DOHH2 (cell line): ENCODE measurements around the gene MAP2K2.
A peak's percentile ranks its signal among the peaks of the same experiment; 100 is the strongest.

ENCODE experiments used
- H3F3A ChIP-seq: fragments of 200-600 bp; sonication (generic), shearing (Covaris generic); 2 replicates; pipeline ENCODE4 v1.6.0; 2016; ENCODE audit warnings: antibody characterized with exemption, mild to moderate bottlenecking; ENCODE audit not compliant: control insufficient read depth, insufficient read depth
- H3K27ac ChIP-seq: fragments of 200-600 bp; sonication (generic); 2 replicates; pipeline ENCODE4 v1.5.1; 2014; ENCODE audit warnings: low read depth, mild to moderate bottlenecking, low read length, moderate library complexity
- H3K27me3 ChIP-seq: fragments of 200-600 bp; sonication (generic); 2 replicates; pipeline ENCODE4 v1.6.1; 2014; ENCODE audit warnings: mild to moderate bottlenecking, low read length, mixed read lengths; ENCODE audit not compliant: control insufficient read depth
- H3K36me3 ChIP-seq: fragments of 200-600 bp; sonication (generic); 2 replicates; pipeline ENCODE4 v1.6.1; 2014; ENCODE audit warnings: mild to moderate bottlenecking, low read length, moderate library complexity, mixed read lengths; ENCODE audit not compliant: control insufficient read depth
- H3K4me1 ChIP-seq: fragments of 200-600 bp; sonication (generic); 2 replicates; pipeline ENCODE4 v1.6.1; 2014; ENCODE audit warnings: mild to moderate bottlenecking, low read length, mixed read lengths; ENCODE audit not compliant: control insufficient read depth
- H3K4me2 ChIP-seq: fragments of 200-600 bp; sonication (generic); 2 replicates; pipeline ENCODE4 v1.6.0; 2014; ENCODE audit warnings: mild to moderate bottlenecking, low read length, moderate library complexity
- H3K4me3 ChIP-seq: fragments of 200-600 bp; sonication (generic); 2 replicates; pipeline ENCODE4 v1.5.1; 2014; ENCODE audit warnings: mild to moderate bottlenecking, low read length, mixed read lengths
- H3K79me2 ChIP-seq: fragments of 200-600 bp; sonication (generic); 2 replicates; pipeline ENCODE4 v1.6.1; 2014; ENCODE audit warnings: mild to moderate bottlenecking, low read length, mixed read lengths; ENCODE audit not compliant: control insufficient read depth
- H3K9me2 ChIP-seq: fragments of 200-600 bp; sonication (generic); replicated peaks from 2 replicates; pipeline ENCODE4 v1.6.1; 2014; ENCODE audit warnings: mild to moderate bottlenecking, low read length, mixed read lengths; ENCODE audit not compliant: control insufficient read depth
- H3K9me3 ChIP-seq: fragments of 200-600 bp; sonication (generic); 2 replicates; pipeline ENCODE4 v1.6.1; 2014; ENCODE audit warnings: antibody characterized with exemption, low read length, mixed read lengths; ENCODE audit not compliant: control insufficient read depth, insufficient read depth
- H4K20me1 ChIP-seq: fragments of 200-600 bp; sonication (generic); 2 replicates; pipeline ENCODE4 v1.6.0; 2014; ENCODE audit warnings: low read depth, mild to moderate bottlenecking, antibody characterized with exemption, low read length, moderate library complexity; ENCODE audit not compliant: control insufficient read depth, insufficient read depth
- CTCF ChIP-seq: fragments of 200-600 bp; sonication (generic); IDR thresholded peaks from one replicate; pipeline ENCODE4 v1.5.1; 2014; ENCODE audit warnings: antibody characterized with exemption, mild to moderate bottlenecking, low read depth, low read length; ENCODE audit not compliant: poor library complexity, severe bottlenecking
- EZH2phosphoT487 ChIP-seq: fragments of 200-600 bp; sonication (generic); IDR thresholded peaks from 2 replicates; pipeline ENCODE4 v1.6.1; 2017; ENCODE audit warnings: borderline replicate concordance, mild to moderate bottlenecking, antibody characterized with exemption, low read length, moderate library complexity, mixed read lengths

The MAP2K2 gene

GRCh38 chr19:4115050-4115817 is 8.7 kb downstream of the MAP2K2 start:
- H3K27ac ChIP-seq, result peak overlapping the region; percentile 71
- peak overlapping the region; percentile 71 for H3K4me3 ChIP-seq
- H3K79me2 ChIP-seq, result peaks cover 59% of the 10 kb centered on the region
- peak overlapping the region; percentile 97 for H3K4me2 ChIP-seq
- H3K9me3 ChIP-seq, result no peaks in the 10 kb centered on the region
- H3K9me2 ChIP-seq, result no peaks in the 10 kb centered on the region
- peaks cover 65% of the 10 kb centered on the region for H3K36me3 ChIP-seq
- H3K27me3 ChIP-seq, result no peaks in the 10 kb centered on the region
- peaks cover 51% of the 10 kb centered on the region for H3K4me1 ChIP-seq
- H4K20me1 ChIP-seq, result peaks cover 3% of the 10 kb centered on the region; the same call in 1 of the 2 replicates
- TF ChIP-seq CTCF (peak; percentile 40), EZH2phosphoT487 (no peak)
- peaks cover 10% of the 10 kb centered on the region; the same call in 1 of the 2 replicates for H3F3A ChIP-seq

GRCh38 chr19:4114181-4114580 is 9.7 kb downstream of the MAP2K2 start:
- Histone ChIP-seq H3K9me3 (no peaks in the 10 kb centered on the region), H4K20me1 (peaks cover 3% of the 10 kb centered on the region; the same call in 1 of the 2 replicates), H3K9me2 (no peaks in the 10 kb centered on the region), H3K4me3 (0 out of 2 replicates have a peak overlapping the region, but pooled peaks have one; percentile 27), H3K79me2 (peaks cover 49% of the 10 kb centered on the region), H3K4me1 (peaks cover 61% of the 10 kb centered on the region), H3K36me3 (peaks cover 75% of the 10 kb centered on the region), H3F3A (peaks cover 18% of the 10 kb centered on the region), H3K4me2 (peak overlapping the region; percentile 97), H3K27me3 (no peaks in the 10 kb centered on the region), H3K27ac (peak overlapping the region; percentile 71)
- TF ChIP-seq CTCF, result no peak
- TF ChIP-seq EZH2phosphoT487, result no peak

- Histone ChIP-seq H3K4me1 (peaks cover 68% of the 10 kb centered on the region), H3K4me2 (no peak overlapping the region), H3F3A (peaks cover 22% of the 10 kb centered on the region), H3K9me2 (no peaks in the 10 kb centered on the region), H3K79me2 (peaks cover 45% of the 10 kb centered on the region), H3K27me3 (no peaks in the 10 kb centered on the region), H4K20me1 (peaks cover 3% of the 10 kb centered on the region; the same call in 1 of the 2 replicates), H3K9me3 (no peaks in the 10 kb centered on the region), H3K4me3 (no peak overlapping the region), H3K36me3 (peaks cover 77% of the 10 kb centered on the region), H3K27ac (no peak overlapping the region)
- TF ChIP-seq EZH2phosphoT487 (no peak), CTCF (no peak)
These were observed 10.4 kb downstream of the MAP2K2 start for GRCh38 chr19:4113398-4114088.
